ENCODE data around the gene SLC6A20.

GRCh38 chr3:45826908-45827307 lies 30.6 kb upstream of the SLC6A20 start:
- TF ChIP-seq CTCF (IDR thresholded peaks at IDR 0.05) (no peak), EP300 (IDR thresholded peaks at IDR 0.05) (no peak)
